GM12874 (cell line): Measurements from ENCODE around the gene HDGF.

Experiments used
- TF ChIP-seq, protein P1 (sequence below): IDR thresholded peaks from 2 replicates; pipeline ENCODE4 v1.5.1; 2011; ENCODE audit warnings: low read depth, mild to moderate bottlenecking, control low read depth, low read length, moderate library complexity; ENCODE audit not compliant: insufficient read depth

The HDGF gene

DNA sequence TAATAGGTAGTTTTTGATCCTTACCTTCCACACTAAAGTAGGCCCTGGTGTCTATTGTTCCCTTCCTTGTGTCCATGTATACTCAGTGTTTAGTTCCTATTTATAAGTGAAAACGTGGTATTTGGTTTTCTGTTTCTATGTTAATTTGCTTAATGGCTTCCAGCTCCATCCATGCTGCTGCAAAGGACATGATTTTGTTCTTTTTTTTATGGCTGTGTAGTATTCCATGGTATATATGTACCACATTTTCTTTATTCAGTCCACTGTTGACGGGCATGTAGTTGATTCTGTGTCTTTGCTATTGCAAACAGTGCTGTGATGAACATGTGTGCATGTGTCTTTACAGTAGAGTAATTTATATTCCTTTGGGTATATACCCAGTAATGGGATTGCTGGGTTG lies 36.7 kb upstream of the HDGF start:
- TF ChIP-seq, protein P1, sequence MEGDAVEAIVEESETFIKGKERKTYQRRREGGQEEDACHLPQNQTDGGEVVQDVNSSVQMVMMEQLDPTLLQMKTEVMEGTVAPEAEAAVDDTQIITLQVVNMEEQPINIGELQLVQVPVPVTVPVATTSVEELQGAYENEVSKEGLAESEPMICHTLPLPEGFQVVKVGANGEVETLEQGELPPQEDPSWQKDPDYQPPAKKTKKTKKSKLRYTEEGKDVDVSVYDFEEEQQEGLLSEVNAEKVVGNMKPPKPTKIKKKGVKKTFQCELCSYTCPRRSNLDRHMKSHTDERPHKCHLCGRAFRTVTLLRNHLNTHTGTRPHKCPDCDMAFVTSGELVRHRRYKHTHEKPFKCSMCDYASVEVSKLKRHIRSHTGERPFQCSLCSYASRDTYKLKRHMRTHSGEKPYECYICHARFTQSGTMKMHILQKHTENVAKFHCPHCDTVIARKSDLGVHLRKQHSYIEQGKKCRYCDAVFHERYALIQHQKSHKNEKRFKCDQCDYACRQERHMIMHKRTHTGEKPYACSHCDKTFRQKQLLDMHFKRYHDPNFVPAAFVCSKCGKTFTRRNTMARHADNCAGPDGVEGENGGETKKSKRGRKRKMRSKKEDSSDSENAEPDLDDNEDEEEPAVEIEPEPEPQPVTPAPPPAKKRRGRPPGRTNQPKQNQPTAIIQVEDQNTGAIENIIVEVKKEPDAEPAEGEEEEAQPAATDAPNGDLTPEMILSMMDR: no peak

GRCh38 chr1:156786640-156787039 lies 35.2 kb upstream of the HDGF start:
- TF ChIP-seq, protein P1: no peak

DNA sequence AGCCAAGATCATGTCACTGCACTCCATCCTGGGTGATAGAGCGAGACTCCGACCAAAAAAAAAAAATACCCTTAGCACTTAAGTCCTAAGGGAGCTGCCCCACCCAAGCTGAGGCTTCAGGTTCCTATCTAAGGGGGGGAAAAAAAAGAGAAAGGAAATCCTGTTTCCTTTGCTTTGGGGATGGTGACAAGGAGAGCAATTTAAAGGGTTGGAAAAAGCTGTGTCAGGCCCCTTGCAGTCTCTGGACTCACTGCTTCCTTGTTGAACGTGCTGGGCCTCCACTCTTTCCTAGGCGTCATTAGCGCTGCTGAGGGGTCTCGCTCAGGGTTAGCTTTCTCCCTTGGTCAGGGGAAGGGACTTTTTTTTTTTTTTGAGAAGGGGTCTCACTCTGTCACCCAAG lies 34.0 kb upstream of the HDGF start:
- TF ChIP-seq, protein P1: no peak

DNA sequence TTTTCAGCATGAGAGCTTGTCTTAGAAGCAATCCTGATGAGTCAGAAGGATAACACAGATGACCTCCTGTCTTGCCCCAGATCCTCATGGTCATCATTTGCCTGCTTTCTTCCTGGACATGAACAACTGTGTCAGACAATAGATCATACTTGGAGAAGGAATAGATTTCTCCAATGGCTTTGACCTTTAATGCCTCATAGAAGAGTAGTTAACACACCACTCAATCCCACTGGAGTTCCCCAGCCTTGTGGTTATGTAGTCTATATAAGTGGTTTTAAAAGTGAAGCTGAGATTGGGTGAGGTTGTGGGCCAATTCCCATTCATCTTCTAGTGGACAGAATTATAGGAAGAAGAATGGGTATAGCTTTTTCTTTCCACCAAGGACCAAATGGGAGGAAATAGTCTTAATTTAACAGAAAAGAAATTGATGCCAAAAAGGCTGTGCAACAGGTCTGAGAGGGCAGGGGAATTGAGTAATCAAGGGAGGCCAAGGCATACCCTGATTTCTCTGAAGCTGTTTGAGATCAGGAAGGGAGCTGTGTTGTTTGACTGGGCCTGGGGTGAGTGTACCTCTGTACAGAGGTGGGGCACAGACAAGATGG lies 30.2 kb upstream of the HDGF start:
- TF ChIP-seq, protein P1: no peak

- TF ChIP-seq, protein P1: no peak
These were observed 26.1 kb upstream of the HDGF start for GRCh38 chr1:156777573-156777972.

DNA sequence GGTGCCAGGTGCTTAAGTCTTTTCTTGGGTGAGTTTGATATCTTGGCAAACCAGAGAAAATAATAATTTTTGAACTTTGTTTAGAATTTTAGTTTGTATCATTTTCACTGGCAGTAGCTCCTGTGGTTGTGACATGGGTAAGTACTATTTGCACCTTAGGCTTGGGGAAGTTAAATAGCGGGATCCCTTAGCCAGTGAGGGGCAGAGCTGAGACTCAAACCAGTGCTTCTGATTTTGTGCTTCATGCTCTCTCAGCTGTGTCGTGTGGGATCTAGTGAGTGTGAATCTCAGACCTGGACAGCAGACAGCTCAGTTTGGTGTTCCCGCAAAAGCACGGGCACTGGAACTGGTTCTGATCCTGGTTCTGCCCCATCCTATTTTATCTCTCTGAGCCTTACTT lies 25.5 kb upstream of the HDGF start:
- TF ChIP-seq, protein P1: no peak

- TF ChIP-seq, protein P1: no peak
These were observed 24.3 kb upstream of the HDGF start for GRCh38 chr1:156775799-156776198.

DNA sequence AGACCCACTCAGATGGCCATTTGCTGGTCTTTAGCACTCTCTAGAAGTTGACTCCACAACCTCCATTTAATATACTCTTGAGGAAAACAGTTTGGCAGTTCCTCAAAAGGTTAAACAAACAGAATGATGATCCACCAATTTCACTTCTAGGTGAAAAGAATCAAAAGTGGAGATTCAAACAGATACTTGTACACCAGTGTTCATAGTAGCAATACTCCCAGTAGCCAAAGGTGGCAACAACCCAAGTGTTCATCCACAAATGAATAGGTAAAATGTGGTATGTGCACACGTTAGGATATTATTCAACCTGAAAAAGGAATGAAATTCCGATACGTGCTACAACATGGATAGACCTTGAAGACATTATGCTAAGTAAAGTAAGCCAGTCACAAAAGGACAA lies 22.1 kb upstream of the HDGF start:
- TF ChIP-seq, protein P1: peak; percentile 7; the same call in 1 of the 2 replicates
